GM12865 (cell line): ENCODE results near the gene C14orf119.

Experiments used
- DNase-seq: peaks from one replicate; pipeline ENCODE4 v3.0.0; 2010; ENCODE audit warnings: low read depth
- H3K4me3 ChIP-seq: 2 replicates; pipeline ENCODE4 v1.5.1; 2011; ENCODE audit warnings: mild to moderate bottlenecking, low read depth, low read length, control low read depth
- TF ChIP-seq, protein P1 (sequence below): IDR thresholded peaks from 2 replicates; pipeline ENCODE4 v1.5.1; 2011; ENCODE audit warnings: low read length, control low read depth, low read depth, inconsistent platforms; ENCODE audit not compliant: insufficient read depth; ENCODE audit errors: missing control alignments

Gene C14orf119

DNA sequence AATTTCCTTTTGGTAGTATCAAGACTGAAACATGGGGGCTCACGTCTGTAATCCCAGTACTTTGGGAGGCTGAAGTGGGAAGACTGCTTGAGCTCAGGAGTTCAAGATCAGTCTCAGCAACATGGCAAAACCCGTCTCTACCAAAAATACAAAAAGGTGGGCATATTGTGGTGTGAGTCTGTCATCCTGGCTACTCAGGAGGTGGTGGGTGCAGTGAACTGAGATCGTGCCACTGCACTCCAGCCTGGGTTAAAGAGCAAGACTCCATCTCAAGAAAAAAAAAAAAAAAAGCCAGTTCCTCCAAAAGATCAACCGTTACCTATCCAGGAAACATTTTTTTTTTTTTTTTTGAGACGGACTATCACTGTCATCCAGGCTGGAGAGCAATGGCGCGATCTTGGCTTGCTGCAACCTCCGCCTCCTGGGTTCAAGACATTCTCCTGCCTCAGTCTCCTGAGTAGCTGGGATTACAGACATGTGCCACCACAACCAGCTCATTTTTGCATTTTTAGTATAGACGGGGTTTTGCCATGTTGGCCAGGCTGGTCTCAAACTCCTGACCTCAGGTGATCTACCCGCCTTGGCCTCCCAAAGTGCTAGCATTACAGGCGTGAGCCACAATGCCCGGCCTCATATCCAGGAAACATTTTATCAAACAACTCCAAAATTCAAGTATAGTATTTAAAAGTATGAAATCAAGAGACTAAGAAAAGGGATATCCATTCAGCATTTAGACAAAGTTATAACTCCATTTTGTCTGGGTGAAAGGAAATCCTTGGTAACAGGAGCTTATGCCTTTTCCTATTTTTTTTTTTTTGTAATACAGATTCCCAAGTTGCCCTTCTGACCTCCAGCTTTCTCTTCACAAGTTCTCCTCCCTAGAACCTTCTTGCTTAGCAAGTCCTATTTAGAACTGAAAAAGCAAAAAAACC, 3.7 kb upstream of the C14orf119 start:
- no peak for DNase-seq
- H3K4me3 ChIP-seq: no peak overlapping the region
- TF ChIP-seq, protein P1, sequence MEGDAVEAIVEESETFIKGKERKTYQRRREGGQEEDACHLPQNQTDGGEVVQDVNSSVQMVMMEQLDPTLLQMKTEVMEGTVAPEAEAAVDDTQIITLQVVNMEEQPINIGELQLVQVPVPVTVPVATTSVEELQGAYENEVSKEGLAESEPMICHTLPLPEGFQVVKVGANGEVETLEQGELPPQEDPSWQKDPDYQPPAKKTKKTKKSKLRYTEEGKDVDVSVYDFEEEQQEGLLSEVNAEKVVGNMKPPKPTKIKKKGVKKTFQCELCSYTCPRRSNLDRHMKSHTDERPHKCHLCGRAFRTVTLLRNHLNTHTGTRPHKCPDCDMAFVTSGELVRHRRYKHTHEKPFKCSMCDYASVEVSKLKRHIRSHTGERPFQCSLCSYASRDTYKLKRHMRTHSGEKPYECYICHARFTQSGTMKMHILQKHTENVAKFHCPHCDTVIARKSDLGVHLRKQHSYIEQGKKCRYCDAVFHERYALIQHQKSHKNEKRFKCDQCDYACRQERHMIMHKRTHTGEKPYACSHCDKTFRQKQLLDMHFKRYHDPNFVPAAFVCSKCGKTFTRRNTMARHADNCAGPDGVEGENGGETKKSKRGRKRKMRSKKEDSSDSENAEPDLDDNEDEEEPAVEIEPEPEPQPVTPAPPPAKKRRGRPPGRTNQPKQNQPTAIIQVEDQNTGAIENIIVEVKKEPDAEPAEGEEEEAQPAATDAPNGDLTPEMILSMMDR: no peak

DNA sequence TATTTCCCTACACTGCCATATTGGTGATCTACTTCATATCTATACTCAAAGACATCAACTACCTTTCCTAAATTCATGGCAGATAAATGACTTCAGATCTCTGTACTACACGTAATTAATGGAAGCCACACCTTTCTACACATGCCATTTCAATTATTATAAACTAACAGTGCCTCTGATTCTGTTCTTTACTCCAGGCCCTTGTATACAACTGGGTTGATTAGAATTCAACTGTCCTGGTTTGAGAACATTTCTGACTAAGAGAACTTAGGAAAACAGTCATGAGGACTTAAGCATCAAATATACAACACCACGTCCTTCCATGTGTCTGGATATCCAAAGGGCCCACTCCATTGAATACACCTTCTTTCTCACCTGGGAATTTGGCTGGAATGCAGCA, 2.2 kb upstream of the C14orf119 start:
- peak overlapping the region; percentile 78; the same call in 1 of the 2 replicates for H3K4me3 ChIP-seq
- TF ChIP-seq, protein P1: no peak
- no peak for DNase-seq

DNA sequence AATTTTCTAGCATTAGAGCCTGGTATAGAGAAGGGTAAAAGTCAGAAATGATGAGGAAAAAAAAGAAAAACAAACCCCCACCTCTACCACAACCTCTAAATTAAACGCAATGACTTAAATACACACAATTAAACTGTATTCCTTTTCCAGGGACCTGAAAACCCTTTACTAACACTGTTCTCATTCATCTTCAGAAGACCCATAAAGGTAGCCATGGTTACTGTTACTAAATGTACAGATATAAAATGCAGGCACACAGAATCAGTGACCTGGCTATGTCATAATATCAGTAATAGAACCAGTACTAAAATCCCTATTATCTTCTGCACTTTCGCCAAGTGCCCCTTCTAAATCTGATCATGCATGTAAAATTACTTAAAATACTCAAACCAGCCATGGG, 1.8 kb upstream of the C14orf119 start:
- TF ChIP-seq, protein P1: no peak
- peak overlapping the region; percentile 78 for H3K4me3 ChIP-seq
- DNase-seq: no peak

DNA sequence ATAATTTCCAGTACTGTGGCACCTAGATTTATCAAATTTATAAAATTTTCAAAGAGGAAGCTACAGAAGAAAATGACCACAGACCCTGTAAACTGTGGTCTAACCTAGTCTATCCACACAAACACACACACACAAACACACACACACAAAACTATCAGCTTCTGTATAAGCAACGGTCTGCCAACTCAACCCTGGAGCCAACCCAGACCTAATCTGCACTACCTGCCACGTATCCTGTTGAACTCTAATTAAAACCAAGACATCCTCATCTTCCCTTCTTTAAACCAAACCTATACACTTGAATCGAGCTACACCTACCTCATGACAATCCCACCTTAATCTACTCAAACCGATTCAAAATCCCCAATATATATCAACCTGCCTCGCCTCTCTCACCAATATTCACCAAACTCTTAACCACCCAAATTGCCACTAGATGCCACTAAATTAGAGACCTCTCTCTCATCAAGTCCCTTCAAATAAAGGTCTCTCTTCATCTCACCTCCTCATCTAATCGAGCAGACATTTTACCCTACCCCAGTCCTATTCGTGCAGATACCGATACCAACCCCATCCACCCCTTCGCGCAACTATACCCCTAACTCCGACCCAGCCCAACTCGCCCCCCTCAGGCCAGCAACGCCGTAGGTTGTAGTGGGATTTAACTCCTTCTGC, 1.2 kb upstream of the C14orf119 start:
- H3K4me3 ChIP-seq: peak overlapping the region; percentile 78
- TF ChIP-seq, protein P1: peak; percentile 20
- DNase-seq: peak; percentile 22

DNA sequence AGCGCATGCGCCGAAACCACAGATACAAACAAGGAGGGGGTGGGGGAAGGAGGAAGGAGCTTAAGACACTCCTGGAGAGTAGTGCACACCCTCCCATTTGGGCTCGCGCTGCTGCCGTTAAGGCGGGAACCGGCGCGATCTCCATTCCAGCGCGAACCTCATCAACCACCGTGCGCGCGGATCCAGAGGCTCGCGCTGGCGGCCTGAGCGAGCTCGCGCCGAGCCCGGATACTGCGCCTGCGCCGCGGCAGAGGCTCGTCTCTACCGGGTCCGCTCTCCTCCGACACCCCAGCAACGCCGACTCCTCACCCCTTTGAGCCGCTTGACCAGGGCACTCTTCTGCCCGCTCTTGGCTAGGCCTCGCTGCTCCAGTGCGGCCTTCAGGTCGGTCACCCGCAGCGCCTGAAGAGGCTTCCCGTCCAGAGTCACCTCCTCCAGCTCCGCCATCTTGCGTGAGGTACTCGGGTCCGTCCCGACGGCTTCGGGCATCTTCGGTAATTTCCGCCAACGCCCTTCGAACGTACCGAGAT, 574 bp upstream of the C14orf119 start, which contains the start of gene ACIN1:
Gene ACIN1 (minus strand): TSS at position 471 of the 530 bp plus-strand sequence. CDS start 24 bp downstream, at position 447.
- TF ChIP-seq, protein P1: no peak
- peak within 1 kb of the TSS; percentile 95 for H3K4me3 ChIP-seq
- DNase-seq: peak; percentile 92

DNA sequence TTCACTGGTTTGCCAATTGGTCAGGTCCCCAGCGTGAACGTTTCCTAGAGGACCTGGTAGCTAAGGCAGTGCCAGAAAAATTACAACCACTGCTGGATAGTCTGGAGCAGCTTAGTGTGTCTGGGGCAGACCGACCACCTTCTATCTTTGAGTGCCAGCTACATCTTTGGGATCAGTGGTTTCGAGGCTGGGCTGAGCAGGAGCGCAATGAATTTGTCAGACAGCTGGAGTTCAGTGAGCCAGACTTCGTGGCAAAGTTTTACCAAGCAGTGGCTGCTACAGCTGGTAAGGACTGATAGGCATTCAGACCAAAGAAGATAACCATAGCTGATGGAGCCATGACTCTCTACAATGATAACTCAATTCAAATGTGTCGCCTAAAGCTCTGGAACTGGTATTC, 2.5 kb downstream of the C14orf119 start:
- TF ChIP-seq, protein P1: no peak
- H3K4me3 ChIP-seq: no peak overlapping the region
- no peak for DNase-seq
